Breast epithelium (tissue), 3 donors: ENCODE measurements around the gene METTL8.

ENCODE experiments used
- CTCF ChIP-seq, 3 donors: fragments of 450-650 bp; IDR thresholded peaks; one replicate each; pipeline ENCODE4 v1.5.1; 2016 to 2017; ENCODE audit warnings: antibody characterized with exemption in 3 of 3, mild to moderate bottlenecking in 3 of 3, moderate library complexity in 3 of 3
- POLR2A ChIP-seq: fragments of 450-650 bp; IDR thresholded peaks from one replicate; pipeline ENCODE4 v1.6.1; 2016; ENCODE audit warnings: antibody characterized with exemption, mild to moderate bottlenecking, moderate library complexity
- POLR2AphosphoS5 ChIP-seq, 3 donors: sonication (generic); formaldehyde crosslinking; IDR thresholded peaks; one replicate each; pipeline ENCODE4 v1.6.1; 2017; ENCODE audit warnings: antibody characterized with exemption in 3 of 3

- TF ChIP-seq CTCF (IDR thresholded peaks at IDR 0.05) (no peak), POLR2A (no peak), POLR2AphosphoS5 (IDR thresholded peaks at IDR 0.05) (no peak)
Observed at GRCh38 chr2:171362396-171362795, 71.4 kb downstream of the METTL8 start.
